Measurements from ENCODE around the gene KLHDC4. TPM values are rescaled to one million over a fixed set of nuclear protein-coding genes. Genes with fewer than 3 reads are reported as not detected.
"Not testable (repeated sequence)": the region's sequence is repeated elsewhere in the genome, so short reads cannot be mapped to it uniquely, and the experiment has no call there.

The KLHDC4 gene
- total RNA-seq, 2 experiments from 2014 or later, result 83.3 to 84.3 TPM

DNA sequence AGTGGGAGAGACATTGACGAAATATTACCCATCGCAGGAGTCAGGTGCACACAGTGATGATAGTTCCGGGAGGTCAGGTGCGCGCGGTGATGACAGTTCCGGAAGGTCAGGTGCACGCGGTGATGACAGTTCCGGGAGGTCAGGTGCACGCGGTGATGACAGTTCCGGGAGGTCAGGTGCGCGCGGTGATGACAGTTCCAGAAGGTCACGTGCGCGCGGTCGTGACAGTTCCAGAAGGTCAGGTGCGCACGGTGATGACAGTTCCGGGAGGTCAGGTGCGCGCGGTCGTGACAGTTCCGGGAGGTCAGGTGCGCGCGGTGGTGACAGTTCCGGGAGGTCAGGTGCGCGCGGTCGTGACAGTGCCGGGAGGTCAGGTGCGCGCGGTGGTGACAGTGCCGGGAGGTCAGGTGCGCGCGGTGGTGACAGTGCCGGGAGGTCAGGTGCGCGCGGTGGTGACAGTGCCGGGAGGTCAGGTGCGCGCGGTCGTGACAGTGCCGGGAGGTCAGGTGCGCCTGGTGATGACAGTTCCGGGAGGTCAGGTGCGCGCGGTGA, 84.7 kb downstream of the KLHDC4 start:
- CTCF ChIA-PET, POLR2A ChIA-PET: not testable (repeated sequence)

DNA sequence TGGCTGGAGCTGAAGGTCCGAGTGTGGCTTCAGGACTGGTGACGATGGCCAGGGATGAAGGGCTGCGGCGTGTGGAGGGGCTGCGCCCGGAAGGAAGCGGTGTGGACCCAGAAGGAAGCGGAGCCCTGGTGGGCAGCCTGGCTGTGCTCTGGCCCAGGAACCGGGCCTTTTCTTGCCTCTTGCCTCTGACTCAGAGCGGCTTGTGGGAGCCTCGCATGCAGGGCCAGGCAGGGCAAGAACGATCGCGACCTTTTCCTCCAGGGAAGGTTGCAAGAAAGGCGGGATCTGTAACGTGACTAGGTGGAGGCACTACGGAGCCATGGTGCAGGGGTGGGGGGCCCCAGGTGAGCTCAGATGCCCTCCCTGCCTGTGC, 85.5 kb downstream of the KLHDC4 start:
- ChIA-PET POLR2A (no interaction called here), CTCF (no interaction called here)

DNA sequence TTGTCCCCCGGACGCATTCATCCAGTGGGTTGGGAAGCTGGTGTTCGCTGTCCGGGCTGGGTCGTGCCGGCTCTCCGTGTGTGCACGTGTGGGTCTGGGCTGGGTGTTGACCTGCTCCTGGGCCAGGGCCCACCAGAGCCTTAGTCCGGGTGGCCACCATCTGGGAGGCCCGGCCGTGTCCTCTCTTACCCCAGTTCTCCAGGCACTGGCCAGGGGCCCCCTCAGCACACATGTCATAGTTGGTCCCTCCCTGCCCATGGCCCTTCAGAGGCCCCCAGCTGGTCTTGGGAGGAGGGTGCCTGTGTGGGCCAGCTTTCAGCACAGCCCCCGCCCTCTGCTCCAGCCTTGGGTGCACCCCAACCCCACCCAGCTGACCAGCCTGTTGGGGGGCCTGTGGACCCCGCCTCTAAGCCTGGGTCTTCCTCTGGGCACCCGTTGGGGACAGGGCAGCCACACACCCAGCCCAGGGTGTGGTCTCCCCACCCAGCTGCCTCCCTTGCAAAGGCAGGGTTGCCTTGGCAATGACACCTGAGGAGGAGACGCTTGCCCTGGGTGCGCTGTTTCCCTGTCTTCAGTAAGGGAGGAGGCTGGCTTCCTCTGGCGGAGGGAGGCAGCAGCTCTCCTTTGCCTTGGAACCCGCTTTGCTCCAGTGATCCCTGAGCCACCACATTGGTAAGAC, 86.1 kb downstream of the KLHDC4 start:
- CTCF ChIA-PET, result interaction anchor here (0.6 kb wide), 1 partner anchor 97 kb away, joined by 3 read pairs; no protein-coding TSS in a partner anchor
- POLR2A ChIA-PET, result no interaction called here

DNA sequence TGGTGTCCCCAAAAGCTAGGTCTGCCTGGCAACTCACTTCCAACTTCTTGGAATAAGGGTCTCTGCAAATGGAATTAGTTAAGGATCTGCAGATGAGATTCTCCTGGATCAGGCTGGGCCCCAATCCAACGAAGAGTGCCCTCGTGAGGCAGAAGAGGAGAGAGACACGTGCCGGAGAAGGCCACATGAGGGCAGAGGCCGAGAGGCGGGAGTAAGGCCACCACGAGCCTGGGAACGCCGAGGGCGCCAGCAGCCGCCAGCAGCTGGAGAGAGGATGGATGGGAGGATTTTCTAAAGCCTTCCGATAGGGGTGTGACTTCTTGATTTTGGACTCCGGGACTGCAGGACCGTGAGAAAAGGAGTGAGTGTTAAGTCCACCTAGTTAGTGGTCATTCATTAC, 87.2 kb downstream of the KLHDC4 start:
- POLR2A ChIA-PET, result no interaction called here
- CTCF ChIA-PET, result no interaction called here

DNA sequence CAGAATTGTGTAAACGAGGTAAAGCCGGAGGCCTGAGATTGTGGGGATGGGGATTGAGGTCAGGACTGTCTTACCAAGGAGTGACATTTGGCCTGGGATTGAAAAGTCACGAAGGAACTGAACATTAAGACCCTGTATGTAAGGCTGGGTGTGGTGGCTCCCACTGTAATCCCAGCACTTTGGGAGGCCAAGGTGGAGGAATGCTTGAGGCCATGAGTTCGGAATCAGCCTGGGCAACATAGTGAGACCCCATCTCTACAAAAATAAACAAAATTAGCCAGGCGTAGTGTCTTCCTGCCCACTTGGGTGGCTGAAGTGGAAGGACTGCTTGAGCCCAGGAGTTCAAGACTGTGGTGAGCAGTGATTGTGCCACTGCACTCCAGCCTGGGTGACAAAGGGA, 88.0 kb downstream of the KLHDC4 start:
- POLR2A ChIA-PET, result no interaction called here
- CTCF ChIA-PET, result no interaction called here

DNA sequence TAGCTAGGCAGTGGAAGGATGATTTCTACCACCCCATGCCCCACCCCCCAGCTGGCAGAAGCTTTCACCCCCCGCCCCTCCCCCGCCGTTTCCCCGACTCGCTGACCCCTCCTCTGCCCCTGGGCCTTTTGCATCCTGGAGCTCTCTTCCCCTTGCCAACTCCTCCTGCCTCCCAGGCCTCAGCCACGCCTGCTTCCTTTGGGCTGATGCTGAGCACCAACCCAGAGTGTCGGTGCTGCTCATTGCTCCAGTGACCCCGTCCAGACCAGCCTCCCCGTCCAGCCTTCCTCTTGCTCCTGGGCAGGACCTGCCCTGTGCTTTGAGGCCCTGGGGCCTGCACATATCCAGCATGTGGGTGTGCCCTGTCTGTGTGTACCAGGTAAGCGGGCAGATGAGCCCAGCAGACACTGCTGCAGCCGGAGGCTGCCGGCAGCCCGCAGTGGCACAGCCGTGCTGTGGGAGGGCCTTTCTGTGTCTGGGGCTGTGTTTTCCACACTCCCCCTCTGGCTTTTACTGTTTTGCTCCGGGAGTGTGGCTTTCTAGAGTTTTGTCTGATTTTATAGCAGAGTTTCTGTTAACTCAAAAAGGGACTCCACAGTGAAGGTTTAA, 90.6 kb downstream of the KLHDC4 start:
- ChIA-PET CTCF (interaction anchor here (0.6 kb wide), 1 partner anchor 1654 kb away, joined by 4 read pairs; no protein-coding TSS in a partner anchor), POLR2A (no interaction called here)

DNA sequence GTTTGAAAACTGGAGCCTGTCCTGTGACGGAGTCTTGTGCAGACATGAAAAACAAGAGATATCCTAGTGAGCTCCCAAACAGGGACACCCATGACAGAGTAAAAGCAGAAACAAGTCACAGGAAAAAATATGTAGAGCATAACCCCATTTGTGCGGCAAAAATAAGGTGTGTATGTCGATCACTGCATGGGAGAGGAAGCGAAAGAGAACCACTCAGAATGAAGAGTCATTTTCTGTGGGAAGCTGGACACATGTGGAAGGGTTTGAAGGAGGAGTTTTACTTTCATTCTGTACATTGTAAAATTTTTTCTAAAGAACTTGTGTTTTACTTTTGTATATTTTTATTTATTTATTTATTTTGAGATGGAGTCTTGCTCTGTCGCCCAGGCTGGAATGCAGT, 91.4 kb downstream of the KLHDC4 start:
- ChIA-PET CTCF (no interaction called here), POLR2A (no interaction called here)

DNA sequence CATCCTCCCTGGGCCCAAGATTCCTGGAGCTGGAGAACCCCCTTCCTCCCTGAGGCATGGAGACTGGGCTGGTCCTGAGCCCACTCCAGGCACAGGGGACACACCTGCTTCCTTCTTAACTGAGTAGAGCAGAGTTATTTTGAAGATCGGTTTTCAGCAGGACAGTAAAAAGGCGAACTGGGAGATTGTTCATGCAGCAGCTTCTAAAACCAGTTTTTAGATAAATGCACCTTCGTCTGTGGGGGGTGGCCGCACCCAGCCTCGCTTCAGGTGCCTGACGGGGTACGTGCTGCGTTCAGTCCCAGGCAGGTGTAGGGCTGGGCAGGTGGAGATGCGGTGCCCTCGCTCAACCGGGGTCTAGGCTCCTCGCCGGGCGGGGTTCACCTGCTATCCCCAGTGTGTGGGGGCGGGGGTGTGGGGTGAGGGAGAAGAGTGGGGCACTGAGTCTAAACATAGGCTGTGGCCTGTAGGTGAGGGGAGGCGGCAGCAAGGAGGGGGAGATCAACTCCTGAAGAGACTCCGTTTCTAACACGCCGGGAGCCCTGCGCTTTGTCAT, 94.0 kb downstream of the KLHDC4 start:
- POLR2A ChIA-PET, result no interaction called here
- CTCF ChIA-PET, result no interaction called here

DNA sequence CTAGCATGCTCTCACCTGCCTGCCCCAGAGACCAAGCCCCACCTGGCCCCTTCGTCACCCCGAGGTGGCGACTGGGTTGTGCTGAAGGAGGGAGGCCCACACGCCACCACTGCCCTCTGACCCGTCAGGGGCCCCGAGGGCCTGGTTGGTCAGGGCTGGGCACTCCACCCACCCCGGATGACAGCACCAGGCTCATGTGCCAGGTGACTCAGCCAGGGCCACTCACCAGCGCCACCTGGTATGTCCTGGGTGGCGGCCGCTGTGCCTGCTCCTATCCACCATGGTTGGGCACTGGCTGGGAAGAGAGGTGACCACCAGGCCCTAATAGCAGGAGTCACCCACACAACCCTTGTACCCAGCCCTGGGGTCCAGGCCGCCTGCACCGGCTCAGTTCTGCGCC, 94.6 kb downstream of the KLHDC4 start:
- ChIA-PET CTCF (no interaction called here), POLR2A (no interaction called here)

DNA sequence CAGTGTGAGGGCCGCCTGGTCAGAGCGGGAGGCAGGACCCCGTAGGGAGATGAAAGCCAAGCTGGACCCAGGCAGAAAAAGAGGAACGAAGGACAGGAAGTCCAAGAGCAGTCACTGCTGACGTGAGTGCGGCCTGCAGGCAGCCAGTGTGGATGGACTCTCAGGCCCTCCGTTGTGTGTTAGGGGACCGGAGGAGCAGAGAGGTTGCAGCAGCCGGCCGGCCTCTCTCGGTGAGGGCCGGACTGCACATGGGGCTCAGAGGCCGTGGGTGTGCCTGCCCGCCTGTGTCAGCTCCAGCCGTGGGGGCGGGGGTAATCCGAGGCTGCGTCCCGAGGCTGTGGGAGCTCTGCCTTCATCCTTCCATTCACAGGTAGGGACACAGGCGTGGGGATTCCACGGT, 96.1 kb downstream of the KLHDC4 start:
- ChIA-PET POLR2A (no interaction called here), CTCF (interaction anchor here (0.6 kb wide), 1 partner anchor 18 kb away, joined by 3 read pairs; no protein-coding TSS in a partner anchor)

DNA sequence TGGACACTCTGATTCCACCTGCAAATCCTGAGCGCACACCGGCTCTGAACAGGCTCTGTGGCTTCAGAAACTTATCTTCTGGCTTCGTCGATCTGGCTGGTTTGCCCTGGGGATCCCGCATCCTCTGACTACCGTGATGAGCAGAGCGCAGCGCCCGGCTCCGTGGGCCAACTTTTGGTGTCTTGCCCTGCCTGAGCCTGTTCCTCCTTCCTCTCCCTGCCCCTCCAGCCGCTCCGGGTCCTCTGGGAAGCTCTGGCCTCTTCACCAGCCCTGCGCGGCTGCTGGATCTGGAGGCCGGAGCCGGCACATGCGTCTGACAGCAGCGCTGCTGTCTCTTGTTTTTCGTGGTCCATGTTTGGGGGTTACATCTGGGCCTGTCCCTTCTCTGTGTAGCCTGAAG, 97.8 kb downstream of the KLHDC4 start:
- CTCF ChIA-PET, result no interaction called here
- POLR2A ChIA-PET, result no interaction called here

DNA sequence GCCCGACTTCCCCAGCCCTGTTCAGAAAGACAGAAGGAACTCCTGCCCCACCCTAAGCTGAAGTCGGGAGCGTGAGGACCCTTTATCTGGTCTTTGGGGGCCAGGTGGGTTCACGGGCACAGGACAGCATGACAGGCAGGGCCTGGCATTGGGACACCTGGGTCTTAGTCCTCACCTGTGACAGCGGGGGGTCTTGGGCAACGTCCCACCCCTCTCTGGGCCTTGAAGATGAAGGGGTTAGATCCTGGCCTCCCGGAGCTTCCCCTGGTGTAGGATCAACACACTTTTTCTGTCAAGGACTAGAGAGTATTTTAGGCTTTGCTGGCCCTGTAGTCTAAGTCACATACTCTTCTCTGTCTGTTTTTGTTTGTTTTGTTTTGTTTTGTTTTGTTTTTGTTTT, 98.3 kb downstream of the KLHDC4 start:
- CTCF ChIA-PET, result no interaction called here
- POLR2A ChIA-PET, result no interaction called here

DNA sequence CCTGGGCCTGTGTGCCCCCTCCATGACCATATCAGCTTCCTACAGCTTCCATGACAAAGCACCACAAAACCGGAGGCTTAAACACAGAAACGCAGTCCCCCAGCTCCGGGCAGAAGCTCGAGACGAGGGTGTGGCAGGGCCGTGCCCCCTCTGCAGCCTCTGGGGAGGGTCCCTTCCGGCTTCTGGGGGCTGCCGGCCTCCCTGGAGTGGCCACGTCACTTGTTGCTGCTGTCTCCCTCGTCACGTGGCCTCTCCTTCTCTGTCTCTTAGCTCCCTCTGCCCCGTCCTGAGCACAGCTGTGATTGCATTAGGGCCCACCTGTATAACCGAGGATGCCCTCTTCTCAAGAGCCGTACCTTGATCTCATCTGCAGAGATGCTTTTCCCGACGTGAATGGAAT, 98.9 kb downstream of the KLHDC4 start:
- POLR2A ChIA-PET, result no interaction called here
- CTCF ChIA-PET, result no interaction called here

DNA sequence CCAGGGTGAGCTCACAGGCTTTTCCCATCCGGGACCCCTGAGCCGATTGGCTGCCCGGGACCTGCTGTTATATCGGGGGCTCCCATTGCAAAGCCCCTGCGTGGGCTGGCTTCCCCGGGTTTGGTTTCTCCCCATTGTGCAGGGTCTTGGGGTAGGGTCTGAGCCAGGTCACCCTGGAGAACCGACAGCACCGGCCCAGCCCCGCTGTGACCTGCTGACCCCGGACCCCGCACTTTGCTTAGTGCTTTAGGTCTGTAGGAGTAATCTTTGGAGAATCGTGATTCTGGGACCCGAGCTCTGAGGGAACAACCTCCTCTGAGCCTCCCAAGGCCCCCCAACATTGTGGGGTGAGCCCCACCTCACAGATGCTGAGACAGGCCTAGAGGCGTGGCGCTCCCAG, 100.6 kb downstream of the KLHDC4 start:
- CTCF ChIA-PET, result interaction anchor here (0.8 kb wide), 1 partner anchor 30 kb away, joined by 3 read pairs; no protein-coding TSS in a partner anchor
- POLR2A ChIA-PET, result no interaction called here

DNA sequence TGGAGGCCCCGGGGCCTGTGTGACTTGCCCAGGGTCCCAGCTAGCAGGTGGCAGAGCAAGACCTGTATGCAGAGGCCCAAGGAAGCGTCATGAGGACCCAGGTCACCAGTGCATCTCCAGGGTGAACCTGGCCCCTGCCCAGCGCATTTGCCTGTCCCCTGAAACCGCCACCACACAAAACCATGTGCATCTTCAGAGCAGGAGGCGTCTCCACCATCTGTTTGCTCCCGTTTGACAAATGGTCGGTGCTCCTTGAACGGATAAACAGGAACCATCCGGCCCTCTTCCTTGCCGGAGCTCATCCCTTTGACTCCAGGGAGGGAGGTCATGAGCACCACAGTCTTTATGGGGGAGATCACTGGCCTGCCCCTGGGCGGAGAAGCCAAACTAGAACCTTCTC, 101.0 kb downstream of the KLHDC4 start:
- ChIA-PET CTCF (interaction anchor here (0.8 kb wide), 1 partner anchor 29 kb away, joined by 3 read pairs; no protein-coding TSS in a partner anchor), POLR2A (no interaction called here)

DNA sequence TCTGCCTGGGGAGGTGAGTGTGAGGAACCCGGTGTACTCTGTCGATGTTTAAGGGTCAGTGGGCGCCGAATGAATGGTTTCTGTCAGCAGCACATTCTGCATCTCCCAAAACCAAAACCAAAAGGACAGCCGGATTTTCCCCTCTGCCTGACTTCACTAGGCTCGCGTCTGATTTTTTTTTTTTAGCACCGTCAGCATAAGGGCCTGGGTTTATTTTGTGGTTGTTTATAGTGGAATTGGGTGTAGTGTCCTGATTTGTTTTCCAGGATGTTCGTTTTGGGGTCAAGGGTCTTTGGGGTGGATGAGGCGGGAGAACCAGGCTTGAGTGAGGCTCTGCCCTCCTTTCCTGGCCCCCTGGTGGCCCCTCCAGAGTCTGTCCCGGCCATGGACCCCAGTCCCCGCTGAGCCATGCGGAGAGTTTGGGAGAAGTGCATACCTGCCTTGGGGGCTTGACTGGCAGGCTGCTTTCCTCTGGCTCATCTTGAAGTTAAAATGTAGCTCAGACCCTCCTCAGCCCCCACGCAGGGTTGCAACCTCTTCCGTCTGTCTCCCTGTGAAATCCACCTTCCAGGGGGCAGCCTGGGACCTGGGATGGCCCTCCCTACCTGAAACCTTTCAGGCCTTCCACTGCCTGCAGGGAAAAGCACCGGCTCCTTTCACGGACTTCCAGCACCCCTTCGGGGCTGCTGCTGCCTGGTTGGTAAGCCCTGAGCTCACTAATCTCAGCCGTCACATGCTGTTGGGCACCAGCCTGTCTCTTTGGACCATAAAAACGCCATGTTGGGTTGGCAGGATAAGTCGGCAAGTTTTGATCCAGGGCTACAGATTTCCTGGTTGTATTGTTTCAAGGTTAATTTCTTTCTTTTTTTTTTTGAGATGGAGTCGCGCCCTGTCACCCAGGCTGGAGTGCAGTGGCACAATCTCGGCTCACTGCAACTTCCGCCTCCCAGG, 103.3 kb downstream of the KLHDC4 start:
- ChIA-PET CTCF (interaction anchor here (0.9 kb wide), 1 partner anchor 26 kb away, joined by 3 read pairs; no protein-coding TSS in a partner anchor), POLR2A (no interaction called here)

DNA sequence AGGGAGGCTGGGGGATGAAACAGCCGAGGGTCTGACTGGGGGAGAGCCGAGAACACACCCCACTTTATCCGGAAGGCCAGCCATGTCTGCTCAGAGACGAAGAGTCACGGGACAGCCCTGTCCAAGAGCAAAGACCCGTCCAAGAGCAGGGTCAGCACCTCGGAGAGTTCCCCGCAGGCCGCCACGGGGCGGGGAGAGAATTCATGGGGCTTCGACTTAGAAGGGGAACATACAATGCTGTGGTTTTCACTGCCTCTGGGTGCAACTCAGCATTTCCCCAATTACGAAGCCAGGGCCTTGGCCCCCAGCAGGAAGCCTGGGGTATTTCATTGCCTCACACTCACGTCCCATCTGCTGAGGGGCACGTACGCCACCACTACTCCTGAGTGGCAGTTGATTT, 104.2 kb downstream of the KLHDC4 start:
- CTCF ChIA-PET, result no interaction called here
- POLR2A ChIA-PET, result no interaction called here

DNA sequence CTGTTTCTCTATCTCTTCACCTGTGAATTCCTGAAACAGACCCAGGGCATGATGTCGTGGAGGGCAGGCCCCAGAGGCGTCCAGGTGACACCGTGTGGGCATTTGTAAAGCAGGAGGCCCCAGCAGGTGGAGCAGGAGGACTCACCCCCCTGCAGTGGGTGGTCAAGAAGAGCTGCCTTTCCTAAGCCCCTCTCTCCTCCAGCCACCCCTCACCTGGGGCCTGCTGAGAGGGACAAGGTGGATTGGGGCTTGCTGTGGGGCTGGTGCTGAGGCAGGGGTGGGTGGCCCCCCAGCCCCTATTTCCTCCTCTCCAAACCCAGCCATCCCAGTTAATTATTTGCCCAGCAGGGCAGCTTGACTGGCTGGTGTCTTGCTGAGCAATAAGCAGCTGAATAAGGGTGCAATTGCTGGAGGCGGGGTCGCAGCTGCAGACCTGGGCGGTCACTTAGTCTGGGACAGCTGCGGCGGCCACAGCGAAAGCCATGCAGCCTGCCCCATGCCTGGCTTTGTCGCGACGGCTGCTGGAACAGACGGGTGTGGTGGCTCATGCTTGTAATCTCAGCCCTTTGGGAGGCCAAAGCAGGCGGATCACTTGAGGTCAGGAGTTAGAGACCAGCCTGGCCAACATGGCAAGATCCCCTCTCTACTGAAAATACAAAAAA, 107.1 kb downstream of the KLHDC4 start:
- POLR2A ChIA-PET, result no interaction called here
- CTCF ChIA-PET, result no interaction called here
